Measurements from ENCODE around the gene DMBX1.

DMBX1 gene

GRCh38 chr1:46489638-46490405 lies at the start of gene DMBX1:
DMBX1 (plus strand) TSS chr1:46489836; CDS start chr1:46507011, 17,175 bp downstream.
- peak; percentile 50 for DNase-seq

GRCh38 chr1:46440478-46440877 lies 49.2 kb upstream of the DMBX1 start:
- DNase-seq, result no peak

- DNase-seq, result peak; percentile 94
These were observed 47.1 kb upstream of the DMBX1 start for GRCh38 chr1:46442317-46443161.

- no peak for DNase-seq
These were observed 45.2 kb upstream of the DMBX1 start for GRCh38 chr1:46444466-46444865.

- DNase-seq, result no peak
These were observed 43.8 kb upstream of the DMBX1 start for GRCh38 chr1:46445773-46446256.

GRCh38 chr1:46446646-46447498 lies 42.8 kb upstream of the DMBX1 start:
- DNase-seq, result peak; percentile 90

GRCh38 chr1:46447499-46448108 lies 42.0 kb upstream of the DMBX1 start:
- DNase-seq, result no peak

- no peak for DNase-seq
These were observed 41.3 kb upstream of the DMBX1 start for GRCh38 chr1:46448109-46448911.

GRCh38 chr1:46449223-46450159 lies 40.1 kb upstream of the DMBX1 start:
- peak; percentile 71 for DNase-seq

GRCh38 chr1:46450160-46450517 lies 39.5 kb upstream of the DMBX1 start:
- no peak for DNase-seq

- no peak for DNase-seq
These were observed 37.4 kb upstream of the DMBX1 start for GRCh38 chr1:46451948-46452930.

GRCh38 chr1:46452931-46453325 lies 36.7 kb upstream of the DMBX1 start:
- no peak for DNase-seq

- DNase-seq, result no peak
These were observed 36.2 kb upstream of the DMBX1 start for GRCh38 chr1:46453449-46453848.

- DNase-seq, result no peak
These were observed 33.7 kb upstream of the DMBX1 start for GRCh38 chr1:46455951-46456350.

GRCh38 chr1:46456411-46456963 lies 33.1 kb upstream of the DMBX1 start:
- DNase-seq, result no peak

- DNase-seq, result no peak
These were observed 32.5 kb upstream of the DMBX1 start for GRCh38 chr1:46457178-46457577.

- DNase-seq, result no peak
These were observed 31.4 kb upstream of the DMBX1 start for GRCh38 chr1:46458190-46458589.

- no peak for DNase-seq
These were observed 30.8 kb upstream of the DMBX1 start for GRCh38 chr1:46458846-46459245.

- DNase-seq, result no peak
These were observed 30.3 kb upstream of the DMBX1 start for GRCh38 chr1:46459315-46459714.

Measured in hematopoietic multipotent progenitor cell treated with erythropoietin and hydrocortisone succinate and interleukin-3 and kit ligand, for 4 days (in vitro differentiated cells).